Measurements from ENCODE around the gene ZNF787. TPM values are rescaled to one million over a fixed set of nuclear protein-coding genes. Genes with fewer than 3 reads are reported as not detected.
"Not testable (repeated sequence)": the region's sequence is repeated elsewhere in the genome, so short reads cannot be mapped to it uniquely, and the experiment has no call there.

ZNF787 gene
- 35.3 TPM for total RNA-seq
- long read RNA-seq, transcript ZNF787-203 (3 exons, 1,925 nt): major isoform, 26 of 35 reads
- long read RNA-seq, partial matches to known transcripts: 0 of 35 reads
- long read RNA-seq, other reads (novel, unspliced or antisense): 9 of 35 reads

GRCh38 chr19:56121180-56122167 lies at the start of gene ZNF787:
TSS of gene ZNF787 (minus strand) at chr19:56121295. CDS start at chr19:56103217, 18,078 bp downstream.
- ATAC-seq (peak; percentile 94), DNase-seq (ENCODE audit: missing footprints) (peak; percentile 99)
- intact Hi-C loops (cut with DNase I): loop anchor here (1.0 to 2.0 kb wide), 3 partner anchors 13 to 20 kb away; partner anchors contain the start of gene ZNF444

- ATAC-seq (no peak), DNase-seq (ENCODE audit: missing footprints) (no peak)
- intact Hi-C loops (cut with DNase I): loop anchor here (2.0 kb wide), 1 partner anchor 89 kb away; no protein-coding TSS in a partner anchor
Measured at GRCh38 chr19:56170261-56170660, 49.2 kb upstream of the ZNF787 start.

GRCh38 chr19:56167064-56167578 lies 46.0 kb upstream of the ZNF787 start:
- DNase-seq (ENCODE audit: missing footprints) (no peak), ATAC-seq (no peak)
- intact Hi-C loops (cut with DNase I): no loop called here

- no peak for ATAC-seq
- DNase-seq (ENCODE audit: missing footprints): no peak
- intact Hi-C loops (cut with DNase I): no loop called here
Measured at GRCh38 chr19:56163097-56163496, 42.0 kb upstream of the ZNF787 start.

GRCh38 chr19:56162258-56162657 lies 41.2 kb upstream of the ZNF787 start:
- ATAC-seq: no peak

GRCh38 chr19:56161534-56161933 lies 40.4 kb upstream of the ZNF787 start:
- intact Hi-C loops (cut with DNase I): no loop called here
- no peak for DNase-seq (ENCODE audit: missing footprints)
- no peak for ATAC-seq

More at GRCh38 chr19:56162258-56162657, 41.2 kb upstream of the ZNF787 start:
- intact Hi-C loops (cut with DNase I): no loop called here
- no peak for DNase-seq (ENCODE audit: missing footprints)

GRCh38 chr19:56159622-56160271 lies 38.7 kb upstream of the ZNF787 start:
- ATAC-seq (no peak), DNase-seq (ENCODE audit: missing footprints) (no peak)
- intact Hi-C loops (cut with DNase I): no loop called here

- DNase-seq (ENCODE audit: missing footprints): no peak
- no peak for ATAC-seq
- intact Hi-C loops (cut with DNase I): no loop called here
Measured at GRCh38 chr19:56159009-56159559, 38.0 kb upstream of the ZNF787 start.

GRCh38 chr19:56158170-56158757 lies 37.2 kb upstream of the ZNF787 start:
- intact Hi-C loops (cut with DNase I): no loop called here
- ATAC-seq (no peak), DNase-seq (ENCODE audit: missing footprints) (no peak)

GRCh38 chr19:56156768-56157167 lies 35.7 kb upstream of the ZNF787 start:
- intact Hi-C loops (cut with DNase I): no loop called here
- ATAC-seq: no peak
- DNase-seq (ENCODE audit: missing footprints): no peak

- DNase-seq (ENCODE audit: missing footprints) (no peak), ATAC-seq (peak; percentile 14)
- intact Hi-C loops (cut with DNase I): no loop called here
Measured at GRCh38 chr19:56155124-56155687, 34.1 kb upstream of the ZNF787 start.

GRCh38 chr19:56153507-56153906 lies 32.4 kb upstream of the ZNF787 start:
- DNase-seq (ENCODE audit: missing footprints): no peak
- intact Hi-C loops (cut with DNase I): no loop called here

GRCh38 chr19:56152644-56153043 lies 31.5 kb upstream of the ZNF787 start:
- DNase-seq (ENCODE audit: missing footprints) (no peak), ATAC-seq (no peak)
- intact Hi-C loops (cut with DNase I): no loop called here

More at GRCh38 chr19:56153507-56153906, 32.4 kb upstream of the ZNF787 start:
- no peak for ATAC-seq

GRCh38 chr19:56150358-56150757 lies 29.3 kb upstream of the ZNF787 start:
- ATAC-seq: peak; percentile 38
- intact Hi-C loops (cut with DNase I): no loop called here

GRCh38 chr19:56149656-56150038 lies 28.6 kb upstream of the ZNF787 start:
- intact Hi-C loops (cut with DNase I): loop anchor here (10.0 kb wide), 1 partner anchor 165 kb away; the partner anchor contains the start of gene ZSCAN5A
- ATAC-seq (no peak), DNase-seq (ENCODE audit: missing footprints) (no peak)

More at GRCh38 chr19:56150358-56150757, 29.3 kb upstream of the ZNF787 start:
- DNase-seq (ENCODE audit: missing footprints): no peak

- not testable (repeated sequence) for ATAC-seq; DNase-seq (ENCODE audit: missing footprints)
- intact Hi-C loops (cut with DNase I): loop anchor here (10.0 kb wide), 1 partner anchor 166 kb away; the partner anchor contains the start of gene ZSCAN5A
Measured at GRCh38 chr19:56148955-56149655, 28.0 kb upstream of the ZNF787 start.

- intact Hi-C loops (cut with DNase I): loop anchor here (10.0 kb wide), 1 partner anchor 167 kb away; the partner anchor contains the start of gene ZSCAN5A
- DNase-seq (ENCODE audit: missing footprints) (no peak), ATAC-seq (no peak)
Measured at GRCh38 chr19:56148096-56148495, 27.0 kb upstream of the ZNF787 start.

Measured in Right ventricle myocardium inferior (tissue), 1 donor.